Measurements from ENCODE around the gene HIPK3.

HIPK3 gene

GRCh38 chr11:33222052-33222750 lies 35.0 kb upstream of the HIPK3 start:
- no peak for TF ChIP-seq CTCF (IDR thresholded peaks at IDR 0.05)

GRCh38 chr11:33225371-33225770 lies 31.8 kb upstream of the HIPK3 start:
- TF ChIP-seq CTCF (IDR thresholded peaks at IDR 0.05), result no peak

GRCh38 chr11:33227578-33228261 lies 29.5 kb upstream of the HIPK3 start:
- no peak for TF ChIP-seq CTCF (IDR thresholded peaks at IDR 0.05)

GRCh38 chr11:33234397-33235190 lies 22.6 kb upstream of the HIPK3 start:
- no peak for TF ChIP-seq CTCF (IDR thresholded peaks at IDR 0.05)

GRCh38 chr11:33237039-33237597 lies 20.1 kb upstream of the HIPK3 start:
- no peak for TF ChIP-seq CTCF (IDR thresholded peaks at IDR 0.05)

GRCh38 chr11:33242575-33242974 lies 14.6 kb upstream of the HIPK3 start:
- no peak for TF ChIP-seq CTCF (IDR thresholded peaks at IDR 0.05)

GRCh38 chr11:33248416-33248971 lies 8.7 kb upstream of the HIPK3 start:
- TF ChIP-seq CTCF (IDR thresholded peaks at IDR 0.05), result no peak
